Measurements from ENCODE around the gene HS6ST2.

Gene HS6ST2

DNA sequence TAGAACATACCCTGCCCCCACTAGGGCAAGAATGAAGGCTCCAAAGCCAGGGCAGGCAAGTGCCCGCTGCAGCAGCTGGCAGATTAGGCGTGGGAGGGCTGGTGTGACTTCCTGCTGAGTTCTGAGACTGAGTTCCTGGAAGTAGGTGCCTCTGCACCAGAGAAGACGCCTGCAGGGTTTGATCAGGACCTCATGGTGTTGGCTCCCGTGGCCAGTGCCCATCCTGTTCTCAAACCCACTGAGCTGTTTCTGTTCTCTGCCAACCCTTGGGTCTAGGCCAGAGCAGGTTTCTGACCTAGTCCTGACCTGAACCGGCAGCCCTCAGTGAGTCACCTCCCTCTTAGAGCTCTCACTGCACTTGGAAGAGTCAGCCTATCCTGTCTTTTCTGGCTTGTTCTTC, 220.7 kb downstream of the HS6ST2 start:
- DNase-seq: peak; percentile 0

DNA sequence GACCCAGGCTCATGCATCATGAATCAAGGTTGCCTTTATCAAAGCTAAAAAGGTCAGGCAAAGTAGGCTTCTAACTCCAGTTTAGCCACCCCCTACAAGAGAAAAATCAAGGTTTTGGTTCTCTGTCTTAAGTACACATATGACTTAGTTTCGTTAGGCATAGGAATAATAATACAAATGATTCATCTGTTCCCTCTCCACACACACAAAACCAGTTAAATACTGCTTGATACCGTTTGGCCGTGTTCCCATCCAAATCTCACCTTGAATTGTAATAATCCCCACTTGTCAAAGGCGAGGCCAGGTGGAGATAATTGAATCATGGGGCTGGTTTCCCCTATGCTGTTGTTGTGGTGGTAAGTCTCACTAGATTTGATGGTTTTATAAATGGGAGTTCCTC, 226.2 kb downstream of the HS6ST2 start:
- DNase-seq: no peak

DNA sequence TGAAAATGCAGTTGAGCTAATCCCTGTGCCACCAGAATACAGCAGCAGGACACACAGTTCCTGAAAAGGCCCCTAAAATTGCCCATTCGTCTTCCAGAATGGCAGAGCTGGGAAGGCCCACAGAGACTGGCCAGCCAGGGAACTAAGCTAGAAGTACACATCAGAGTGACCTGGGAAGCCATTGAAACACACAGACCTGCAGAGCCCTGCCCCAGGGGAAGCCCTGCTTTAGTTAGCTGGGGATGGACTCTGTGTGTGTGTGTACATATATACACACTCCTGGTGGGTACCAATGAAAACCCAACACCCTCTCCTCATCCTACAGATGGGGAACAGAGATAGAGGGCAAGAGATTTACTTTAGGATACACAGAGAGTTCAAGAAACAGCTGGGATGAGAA, 227.7 kb downstream of the HS6ST2 start:
- DNase-seq: no peak

DNA sequence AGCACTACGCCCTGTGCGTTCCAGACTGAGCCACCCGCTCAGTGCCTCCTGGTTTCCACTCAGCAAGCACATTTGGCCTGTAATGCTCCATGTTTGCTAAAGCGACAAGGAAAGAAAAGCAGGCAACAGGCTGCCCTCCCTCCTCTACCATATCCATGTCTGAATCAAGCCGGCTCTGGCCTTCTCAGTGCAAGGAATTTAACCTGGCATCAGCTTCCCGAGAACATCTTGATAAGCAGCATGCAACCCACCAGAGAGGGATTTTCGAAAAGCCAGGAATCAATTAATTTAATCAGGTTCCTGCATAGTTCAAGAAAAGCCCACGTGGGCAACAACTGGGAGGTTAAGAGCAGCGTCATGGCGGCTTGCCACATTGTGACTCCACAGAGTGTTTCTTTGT, 228.2 kb downstream of the HS6ST2 start:
- no peak for DNase-seq

DNA sequence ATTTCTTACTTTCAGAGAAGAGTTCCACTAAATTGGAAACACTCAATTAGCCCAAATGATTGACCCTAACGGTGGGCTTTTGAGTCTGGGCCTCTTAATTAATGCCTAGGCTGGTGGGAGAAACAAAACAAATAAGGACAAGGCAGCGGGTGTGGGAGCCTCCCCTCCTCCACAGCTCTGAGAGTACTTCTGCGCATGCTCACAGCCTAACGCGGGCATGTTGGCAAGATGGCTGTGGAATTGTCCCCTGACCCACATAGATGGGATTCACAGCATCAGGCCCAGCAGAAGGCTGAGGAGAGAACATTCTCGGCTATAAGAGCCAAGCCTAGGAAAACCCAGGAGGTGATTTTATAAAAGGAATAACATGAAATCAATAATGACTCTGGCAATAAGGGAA, 230.1 kb downstream of the HS6ST2 start:
- no peak for DNase-seq

DNA sequence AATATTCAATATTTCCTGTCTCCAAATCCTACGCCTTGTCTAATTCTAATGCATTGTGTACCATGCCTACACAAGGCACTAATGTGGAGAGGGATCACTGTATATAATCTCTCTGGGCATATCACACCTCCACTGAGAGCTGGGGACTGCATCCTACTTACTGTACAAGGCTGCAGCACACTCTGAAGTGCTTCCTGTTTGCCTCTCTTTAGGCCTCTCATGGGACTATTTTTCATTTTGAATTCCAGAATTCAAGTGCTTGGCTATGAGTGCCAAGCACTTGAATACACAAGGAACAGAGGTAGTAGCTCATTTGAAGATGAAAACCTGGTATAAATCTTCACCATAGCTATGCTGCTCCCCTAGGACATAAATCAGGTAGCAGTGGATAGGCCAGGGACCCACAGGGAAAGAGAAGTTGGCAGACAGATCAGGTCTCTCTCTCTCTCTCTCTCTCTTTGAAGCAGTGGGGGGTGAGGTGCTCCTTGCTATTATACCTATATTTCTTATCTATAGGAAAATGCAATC, 239.9 kb downstream of the HS6ST2 start:
- DNase-seq: no peak

DNA sequence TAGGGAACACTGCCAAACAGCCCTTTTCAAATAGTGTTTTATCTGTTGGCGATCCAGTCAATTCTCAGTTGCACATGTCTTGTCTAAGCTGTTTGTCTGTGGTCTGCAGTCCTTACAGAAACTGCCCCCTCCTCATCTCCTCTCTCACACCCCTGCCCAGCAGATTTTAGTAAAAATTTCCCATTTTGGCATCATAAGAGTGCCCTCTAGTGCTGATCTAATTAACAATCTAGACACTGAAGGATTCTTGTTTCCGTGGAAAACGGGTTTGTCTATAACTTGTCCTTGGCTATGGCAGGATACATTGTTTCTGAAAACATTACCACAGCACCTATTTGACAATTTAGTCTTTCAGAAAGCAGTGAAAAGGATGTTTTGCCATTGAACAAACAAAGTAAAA, 242.4 kb downstream of the HS6ST2 start:
- no peak for DNase-seq

DNA sequence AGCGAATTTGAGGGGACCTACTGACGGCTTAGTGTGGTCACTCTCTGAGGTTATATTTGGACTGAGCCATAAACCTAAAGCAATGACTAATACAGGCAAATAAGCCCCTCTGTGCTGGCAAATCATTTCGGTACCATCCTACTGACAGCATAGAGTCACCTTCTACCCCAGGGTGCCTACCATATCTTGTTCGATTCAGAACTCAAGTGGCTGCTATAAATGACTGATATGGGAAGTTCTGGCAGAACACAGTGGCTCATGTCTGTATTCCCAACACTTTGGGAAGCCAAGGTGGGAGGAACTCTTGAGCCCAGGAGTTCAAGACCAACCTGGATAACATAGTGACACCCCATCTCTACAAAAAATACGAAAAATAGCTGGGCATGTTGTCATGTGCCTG, 243.5 kb downstream of the HS6ST2 start:
- no peak for DNase-seq

DNA sequence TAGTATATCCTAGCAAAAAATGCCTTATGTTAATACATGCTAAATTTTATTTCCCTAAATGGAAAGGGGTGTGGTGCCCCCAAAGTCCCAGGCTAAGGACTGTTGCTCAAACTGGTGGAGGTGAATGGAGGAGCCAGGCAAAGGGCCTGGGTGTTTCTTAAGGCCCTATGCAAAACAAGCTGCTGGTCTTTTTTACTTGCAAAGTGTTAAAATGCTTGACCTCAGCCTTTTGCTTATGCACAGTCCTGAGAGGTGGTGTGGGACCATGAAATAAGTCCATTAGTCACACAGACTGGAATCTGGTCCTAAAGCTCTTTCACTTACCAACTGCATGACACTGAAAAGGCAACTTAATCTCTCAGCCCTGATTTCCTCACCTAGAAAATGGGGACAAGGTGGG, 246.1 kb downstream of the HS6ST2 start:
- DNase-seq: no peak

DNA sequence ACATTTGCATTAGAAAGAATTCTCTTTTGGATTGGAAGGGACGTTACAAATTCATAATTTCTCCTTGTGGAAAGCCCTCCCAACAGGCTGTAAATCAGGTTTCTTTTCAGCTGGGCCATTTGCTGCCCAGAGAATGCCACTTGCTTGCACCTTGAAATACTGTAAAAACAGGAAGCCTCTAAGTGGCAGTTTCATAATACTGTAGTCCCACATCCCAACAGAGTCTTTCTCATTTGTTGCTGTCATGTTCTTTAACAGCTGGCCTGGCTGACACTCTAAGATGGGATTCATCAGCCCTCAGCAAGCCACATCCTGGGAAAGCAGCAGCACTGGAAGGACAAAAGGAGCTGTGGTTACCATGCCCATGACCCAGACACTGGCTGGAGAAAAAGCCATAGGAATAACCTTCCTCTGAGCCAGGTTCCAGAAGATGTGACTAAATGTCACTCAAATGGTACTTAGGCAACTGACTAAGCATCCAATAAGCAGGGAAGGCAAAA, 247.7 kb downstream of the HS6ST2 start:
- DNase-seq: no peak

DNA sequence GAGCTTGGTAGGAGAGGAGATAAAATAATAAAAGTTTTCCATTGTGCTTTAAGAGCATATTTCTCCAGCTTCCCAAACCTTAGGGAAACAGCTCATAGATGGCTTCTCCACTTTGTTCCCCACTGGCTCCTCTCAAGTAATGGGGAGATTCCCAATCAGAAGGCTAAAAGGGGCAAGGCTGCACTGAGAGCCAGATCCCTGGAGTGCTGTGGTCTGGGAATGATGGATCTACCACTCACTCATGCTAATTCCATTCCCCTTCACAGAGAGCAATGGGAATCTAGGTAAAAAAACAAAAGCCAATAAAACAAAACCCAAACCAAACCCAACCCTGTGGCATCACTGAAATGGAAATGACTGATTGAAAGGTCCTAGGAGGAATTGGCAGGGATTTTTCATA, 249.9 kb downstream of the HS6ST2 start:
- DNase-seq: no peak

DNA sequence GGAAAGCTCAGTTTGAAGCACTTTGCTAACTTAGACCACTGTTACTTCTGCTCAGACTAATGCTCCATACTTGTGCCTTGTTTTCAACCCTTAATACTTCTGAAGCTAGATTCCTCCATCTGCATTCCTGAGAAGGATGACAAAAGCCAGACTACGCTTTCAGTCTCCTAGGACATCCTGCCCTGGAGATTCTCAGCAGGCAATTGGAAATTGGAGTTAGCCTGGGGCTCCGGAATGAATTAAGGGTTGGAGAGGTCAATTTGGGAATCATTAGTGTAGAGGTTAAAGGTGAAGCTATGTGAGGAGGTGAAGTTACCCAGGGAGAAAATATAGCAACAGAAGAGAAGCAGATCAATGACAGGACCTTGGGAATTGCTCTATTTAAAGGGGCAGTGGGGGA, 253.7 kb downstream of the HS6ST2 start:
- DNase-seq: no peak

DNA sequence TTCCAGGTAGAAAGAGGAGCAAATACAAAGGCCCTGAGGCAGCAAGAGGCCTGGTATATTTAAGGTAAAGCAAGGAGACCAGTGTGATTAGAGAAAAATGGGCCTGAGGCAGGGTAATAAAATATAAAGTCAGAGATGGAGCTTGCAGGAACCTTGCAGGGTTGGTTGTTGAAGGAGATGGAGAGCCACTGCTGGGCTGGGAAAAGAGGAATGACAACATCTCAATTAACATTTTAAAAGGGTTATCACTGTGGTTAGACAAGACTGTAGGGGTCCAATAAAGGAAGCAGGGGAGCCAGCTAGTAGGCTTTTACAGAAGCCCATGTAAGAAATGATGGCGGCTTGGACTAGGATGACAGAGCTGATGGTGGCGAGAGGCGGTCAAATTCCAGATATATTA, 264.0 kb downstream of the HS6ST2 start:
- DNase-seq: no peak

DNA sequence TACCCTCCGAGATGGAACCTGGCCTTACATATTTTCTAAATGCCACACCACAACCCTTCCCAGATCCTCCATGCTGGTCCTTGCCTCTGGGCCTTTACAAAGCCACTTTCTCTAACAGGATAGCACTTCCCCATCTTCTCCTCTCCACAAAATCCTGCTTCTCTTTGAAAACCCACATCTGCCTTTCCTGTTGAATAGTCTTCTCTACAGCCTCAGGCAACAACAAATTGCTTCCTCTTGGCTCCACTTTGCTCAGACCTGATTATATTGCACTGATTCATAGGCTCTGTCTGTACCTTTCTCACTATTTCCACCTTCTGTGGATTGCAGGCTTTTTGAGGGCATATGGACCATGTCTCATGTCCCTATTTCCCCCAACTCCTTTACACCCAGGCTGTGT, 265.9 kb downstream of the HS6ST2 start:
- no peak for DNase-seq

DNA sequence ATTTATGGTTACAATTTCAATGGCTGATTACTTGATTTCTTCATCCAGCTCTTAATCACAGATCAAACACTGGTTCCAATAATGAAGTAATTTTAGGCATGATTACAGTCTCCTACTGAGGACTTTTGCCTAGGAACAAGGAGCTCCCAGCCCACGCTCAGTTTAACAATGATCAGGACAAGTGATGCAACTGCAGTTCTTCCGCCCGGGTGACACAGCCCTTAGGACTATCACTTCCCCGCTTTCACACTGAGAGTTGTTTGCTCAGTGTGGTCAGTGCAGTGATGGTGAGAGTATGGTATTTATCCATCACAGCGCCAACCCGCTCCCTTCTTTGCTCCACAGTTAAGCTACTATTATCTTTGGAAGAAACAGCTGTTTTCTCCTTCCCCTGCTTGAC, 266.4 kb downstream of the HS6ST2 start:
- DNase-seq: no peak

DNA sequence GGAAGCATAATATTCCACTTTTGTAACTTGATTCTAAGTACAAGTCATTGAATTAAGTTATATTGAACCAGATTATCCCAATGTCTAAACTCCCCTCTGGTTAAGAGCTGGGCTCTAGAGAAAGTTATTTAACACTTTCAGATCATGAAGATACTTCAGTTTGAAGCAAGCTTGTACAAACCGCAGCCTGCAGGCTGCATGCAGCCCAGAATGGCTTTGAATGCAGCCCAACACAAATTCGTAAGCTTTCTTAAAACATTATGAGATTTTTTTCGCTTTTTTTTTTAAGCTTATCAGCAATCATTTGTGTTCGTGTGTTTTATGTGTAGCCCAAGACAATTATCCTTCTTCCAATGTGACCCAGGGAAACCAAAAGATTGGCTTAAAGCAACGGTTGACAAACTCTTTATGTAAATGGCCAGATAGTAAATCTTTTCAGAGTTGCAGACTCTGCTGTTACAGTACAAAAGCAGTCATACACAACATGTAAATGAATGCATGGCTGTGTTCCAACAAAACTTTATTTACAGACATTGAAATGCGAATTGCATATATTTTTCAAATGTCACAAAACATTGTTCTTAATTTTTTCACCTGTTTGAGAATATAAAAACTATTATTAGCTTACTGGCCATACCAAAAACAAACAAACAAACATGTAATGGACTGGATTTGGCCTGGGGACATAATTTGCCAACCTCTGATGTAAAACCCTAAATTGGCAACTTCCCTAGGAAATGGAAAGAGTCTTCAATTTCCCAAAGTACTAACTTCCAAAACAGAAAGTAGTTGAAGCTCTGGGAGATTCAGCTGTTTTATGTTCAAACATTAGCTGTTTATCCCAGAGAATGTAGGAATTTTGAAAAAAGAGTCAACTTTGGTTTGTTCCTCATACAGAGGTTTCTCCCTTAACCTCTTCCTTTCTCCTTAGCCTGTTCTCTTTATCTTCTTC, 268.5 kb downstream of the HS6ST2 start:
- no peak for DNase-seq

DNA sequence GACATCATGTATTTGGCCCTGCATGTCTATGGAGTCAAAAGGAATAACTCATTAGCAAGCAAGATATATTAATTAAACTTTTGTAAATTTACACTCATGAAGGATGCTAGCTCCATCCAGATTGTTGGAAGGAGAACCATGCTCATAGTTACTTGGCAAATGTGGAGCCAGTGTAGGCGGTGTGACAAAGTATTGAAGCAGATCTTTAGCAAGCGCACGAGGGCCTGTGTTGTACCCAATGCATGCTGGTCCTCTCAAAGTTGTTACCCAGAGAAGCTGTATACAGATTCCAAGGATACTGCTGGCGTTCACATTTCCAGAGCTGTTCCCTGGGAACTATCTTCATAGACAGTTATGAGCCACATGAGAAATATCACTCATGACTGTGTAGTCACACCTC, 273.2 kb downstream of the HS6ST2 start:
- DNase-seq: no peak

DNA sequence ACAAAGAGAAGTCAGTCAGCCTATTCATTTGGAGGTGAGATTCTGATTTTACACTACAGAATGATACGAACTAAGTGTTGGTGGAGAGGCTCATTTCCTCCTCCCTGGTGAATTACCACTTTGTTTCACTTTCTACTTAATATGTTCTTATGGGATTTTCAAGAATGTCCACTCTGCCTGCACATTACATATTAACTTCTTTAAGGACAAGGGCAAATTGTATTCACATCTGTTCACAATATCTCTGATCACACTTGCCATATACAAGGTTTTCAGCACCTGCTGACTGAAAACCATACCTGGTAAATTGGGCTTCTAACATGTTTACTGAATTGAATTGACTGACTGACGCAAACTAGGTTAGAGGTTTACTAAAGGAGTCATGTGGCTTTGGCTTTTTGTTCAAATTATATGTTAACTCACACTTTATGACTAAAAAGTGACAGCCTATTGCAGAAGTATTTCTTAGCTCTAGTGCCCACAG, 281.2 kb downstream of the HS6ST2 start:
- DNase-seq: no peak

DNA sequence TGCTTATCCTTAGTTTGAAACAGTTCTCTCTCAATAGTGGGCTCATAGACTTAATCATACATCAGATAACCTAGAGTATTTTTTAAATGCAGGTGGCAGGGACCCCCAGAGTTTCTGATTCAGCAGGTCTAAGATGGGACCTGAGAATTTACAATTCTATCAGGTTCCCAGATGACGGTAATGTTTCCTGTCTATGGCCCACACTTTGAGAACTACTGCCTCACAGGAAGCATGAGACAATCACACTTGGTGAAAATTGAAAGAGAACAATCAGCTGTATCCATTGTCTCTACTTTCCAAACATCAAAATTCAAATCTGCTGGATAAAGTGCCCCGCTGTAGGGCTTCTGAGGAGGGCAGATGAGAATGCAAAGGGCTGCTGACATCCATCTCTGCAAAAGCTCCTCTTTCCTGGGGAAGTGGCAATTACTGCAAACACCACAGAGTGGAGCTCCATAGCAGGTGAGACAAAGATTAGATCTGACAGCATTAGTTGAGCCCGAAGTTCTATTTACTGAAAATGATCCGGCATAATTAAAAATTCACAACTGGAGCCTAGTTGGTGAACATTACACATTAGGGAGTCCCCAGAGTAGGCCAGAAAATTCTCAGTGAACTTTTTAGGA, 281.8 kb downstream of the HS6ST2 start:
- no peak for DNase-seq

DNA sequence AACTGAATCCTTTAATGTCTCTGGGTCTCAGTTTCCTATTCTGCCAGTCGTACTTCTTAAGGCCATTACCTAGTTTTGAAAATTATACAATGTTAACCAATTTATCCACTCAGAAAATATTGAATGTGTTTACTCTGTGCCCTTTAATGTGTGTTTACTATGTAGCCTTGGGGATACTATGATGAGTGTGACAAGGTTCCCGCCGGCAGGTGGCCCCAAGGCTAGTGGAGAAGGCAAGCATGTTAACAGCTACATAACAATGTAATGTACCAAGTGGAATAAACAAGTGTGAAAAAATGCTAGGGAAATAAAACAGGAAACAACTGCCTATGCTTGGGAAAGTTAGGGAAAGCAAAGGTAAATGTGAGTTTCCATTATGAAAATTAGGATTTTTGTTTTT, 282.3 kb downstream of the HS6ST2 start:
- no peak for DNase-seq

DNA sequence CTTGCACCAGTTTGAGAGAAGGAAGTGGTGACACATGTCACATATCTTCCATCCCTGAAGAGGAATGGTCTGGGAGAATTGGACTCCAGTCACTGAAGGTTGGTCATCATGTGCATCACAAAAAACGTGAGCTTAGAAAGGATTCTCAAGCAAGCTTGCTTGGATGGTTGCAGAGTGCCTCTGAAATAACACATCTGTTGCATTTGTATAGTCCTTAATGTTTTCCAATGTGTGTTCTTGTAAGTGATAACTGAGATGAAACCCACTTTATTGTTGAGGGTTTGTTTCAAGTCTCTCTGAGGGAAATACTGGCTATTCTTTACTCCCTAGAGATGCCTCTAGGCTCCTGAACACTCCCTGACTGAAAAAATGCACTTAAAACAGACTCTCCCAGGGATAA, 285.1 kb downstream of the HS6ST2 start:
- DNase-seq: no peak

DNA sequence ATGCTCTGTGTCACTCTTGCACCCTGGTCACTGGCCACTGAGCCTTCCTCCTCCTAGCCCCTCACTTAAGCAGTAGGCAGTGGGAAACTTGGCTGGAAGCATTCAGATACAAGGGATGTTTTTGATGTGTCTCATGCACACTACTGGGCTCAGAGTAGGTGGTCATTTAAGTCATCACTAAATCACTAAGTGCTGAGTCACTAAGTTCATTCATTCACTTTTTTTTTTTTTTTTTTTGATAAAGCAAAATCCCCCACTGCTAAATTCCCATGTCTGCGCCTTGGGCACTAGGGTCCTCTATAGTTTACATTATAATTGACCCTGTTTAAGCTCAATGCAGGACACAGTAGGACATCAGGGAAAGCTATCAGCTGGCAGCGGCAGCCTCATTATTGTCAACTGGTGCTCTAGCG, 287.2 kb downstream of the HS6ST2 start:
- no peak for DNase-seq

DNA sequence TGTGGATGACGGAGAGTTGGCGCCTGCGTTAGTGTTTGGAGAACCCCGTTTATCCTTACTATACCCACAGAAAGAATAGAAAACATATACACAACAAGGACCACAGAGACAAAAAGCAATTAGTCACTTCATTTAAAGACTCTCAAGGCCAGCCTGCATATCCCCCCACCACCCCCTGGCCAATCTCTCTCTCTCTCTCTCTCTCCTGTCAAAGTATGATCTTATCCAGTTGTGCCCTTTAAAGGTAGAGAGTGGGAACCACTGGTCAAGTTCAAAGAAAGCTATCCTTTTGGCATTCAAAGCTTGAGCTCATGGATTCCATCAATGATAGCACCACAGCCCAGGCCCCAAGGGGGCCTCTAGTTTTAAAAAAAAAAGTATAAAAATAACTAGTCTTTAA, 289.3 kb downstream of the HS6ST2 start:
- no peak for DNase-seq

DNA sequence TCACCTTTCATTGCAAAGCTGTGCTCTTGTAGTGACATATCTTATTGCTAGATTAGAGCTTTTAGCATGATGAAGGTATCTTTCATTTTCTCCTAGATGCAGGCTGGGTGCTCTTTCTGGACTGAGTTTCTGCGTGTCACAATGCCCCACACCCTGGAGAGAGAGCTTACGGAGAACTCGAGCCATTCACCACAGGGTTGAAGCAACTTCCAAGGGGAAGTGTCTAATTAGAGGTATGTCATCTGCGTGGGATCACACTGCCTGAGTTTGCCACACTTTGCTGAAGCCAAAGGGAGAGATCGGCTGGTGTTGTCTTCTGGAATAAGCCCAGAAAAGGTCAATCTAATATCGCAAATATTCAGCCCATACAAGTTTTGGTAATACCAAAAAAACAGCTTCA, 290.3 kb downstream of the HS6ST2 start:
- DNase-seq: no peak

All from activated CD4-positive, alpha-beta T cell treated with anti-CD3 and anti-CD28 coated beads, Interleukin-2, amount 50 U/mL, for 1 hour (primary cell).